Inflammatory macrophage treated with lipopolysaccharide for 4 hours (primary cell): ENCODE results near the gene ERI3.

Source experiments
- DNase-seq: peaks from one replicate; pipeline ENCODE4 v3.0.0-alpha.2; 2020

Gene ERI3

DNA sequence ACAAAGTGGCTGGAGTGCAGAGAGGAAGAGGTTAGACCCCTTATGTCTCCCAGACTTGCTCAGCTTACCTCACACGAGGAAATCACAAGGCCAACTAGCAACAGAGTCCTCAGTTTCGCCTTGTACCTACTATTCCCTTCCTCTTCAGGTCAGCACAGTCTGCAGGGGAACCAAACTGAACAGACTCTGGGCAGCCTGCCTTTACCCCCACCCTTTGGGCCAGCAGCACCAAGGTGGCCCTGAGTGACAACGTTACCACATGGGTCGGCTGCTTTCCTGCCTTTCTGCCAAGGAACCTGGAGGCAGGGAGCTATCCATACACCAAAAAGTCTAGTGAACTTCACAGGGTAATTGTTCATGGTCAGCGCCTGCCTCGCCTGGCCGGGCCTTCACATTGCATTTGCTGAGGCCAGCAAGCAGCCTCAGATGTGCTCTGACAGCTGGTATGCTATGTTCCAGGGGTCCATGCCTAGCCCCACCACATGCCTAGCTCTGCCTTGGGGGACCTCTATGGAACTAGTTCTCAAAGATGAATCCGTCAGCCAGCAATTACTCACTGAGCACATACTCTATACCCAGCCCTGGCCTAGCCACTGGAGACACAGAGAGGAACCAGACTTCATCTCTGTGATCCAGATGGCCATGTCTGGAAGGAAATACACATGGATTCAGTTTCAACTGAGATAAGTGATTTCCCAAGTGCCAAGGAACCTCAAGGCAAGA is 72.2 kb downstream of the ERI3 start:
- no peak for DNase-seq

GRCh38 chr1:44281962-44282703 is 72.9 kb downstream of the ERI3 start:
- peak; percentile 80 for DNase-seq

DNA sequence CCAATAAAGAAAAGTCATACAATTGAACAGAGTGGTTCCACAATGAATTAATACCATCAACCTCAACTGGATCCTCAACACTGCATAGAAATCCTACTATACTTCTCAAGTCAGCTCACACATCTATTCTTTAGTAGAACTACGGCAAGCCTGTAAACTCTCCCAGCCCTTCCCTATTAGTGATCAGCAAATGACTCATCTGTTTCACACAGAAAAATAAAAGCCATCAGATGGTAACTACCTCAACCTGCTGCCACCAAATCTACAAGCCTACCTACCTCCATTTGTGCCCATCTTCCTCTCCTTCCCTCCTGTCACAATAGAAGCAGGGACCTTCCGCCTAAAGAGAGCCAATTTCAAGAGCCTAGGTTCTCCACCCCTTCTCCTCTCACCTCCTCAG is 78.2 kb downstream of the ERI3 start:
- no peak for DNase-seq

DNA sequence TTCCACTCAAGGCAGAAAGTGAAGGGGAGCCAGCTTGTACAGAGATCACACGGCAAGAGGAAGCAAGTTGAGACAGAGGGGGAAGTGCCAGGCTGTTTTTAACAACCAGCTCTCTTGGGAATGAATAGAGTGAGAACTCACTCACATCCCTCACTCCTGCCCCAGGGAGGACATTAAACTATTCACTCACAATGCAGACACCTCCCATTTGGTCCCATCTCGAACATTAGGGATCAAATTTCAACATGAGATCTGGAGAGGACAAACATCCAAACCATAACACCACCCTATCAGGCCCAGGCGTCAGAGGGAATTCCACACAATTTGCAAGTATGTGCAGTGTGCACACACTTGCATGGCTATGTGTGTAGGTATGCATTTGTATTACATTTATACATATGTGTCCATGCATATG is 79.1 kb downstream of the ERI3 start:
- peak; percentile 54 for DNase-seq

DNA sequence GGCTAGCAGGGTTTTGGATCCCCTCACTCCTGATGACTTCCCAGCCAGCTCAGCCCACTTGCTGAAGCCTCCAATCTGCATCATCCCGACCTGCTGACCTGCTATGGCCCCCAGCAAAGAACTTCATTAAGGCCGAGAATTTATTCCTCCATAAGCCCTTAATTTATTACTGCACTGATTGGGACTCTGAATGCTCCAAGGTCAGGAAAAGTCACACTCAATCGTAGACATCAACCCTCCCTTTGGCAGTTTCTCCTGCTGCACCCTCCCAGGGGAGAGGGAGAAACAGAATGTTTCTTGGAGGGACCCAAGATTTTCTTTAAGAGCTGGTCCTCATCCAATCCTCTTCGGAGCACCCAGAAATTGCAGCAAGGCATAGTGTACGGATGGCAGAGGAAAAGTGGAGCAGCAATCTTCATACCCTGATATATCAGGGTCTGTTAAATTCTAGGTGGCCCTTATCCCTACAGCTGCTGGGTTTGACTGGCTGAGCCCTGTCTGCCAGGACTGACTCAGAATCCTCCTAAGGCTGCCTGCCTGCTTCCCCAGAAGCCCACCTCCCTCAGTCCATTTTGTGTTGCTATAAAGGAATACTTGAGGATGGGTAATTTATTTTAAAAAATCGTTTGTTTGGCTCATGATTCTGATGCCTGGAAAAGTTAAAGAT is 79.6 kb downstream of the ERI3 start:
- DNase-seq = no peak

GRCh38 chr1:44273560-44274350 is 81.3 kb downstream of the ERI3 start:
- DNase-seq = peak; percentile 48

DNA sequence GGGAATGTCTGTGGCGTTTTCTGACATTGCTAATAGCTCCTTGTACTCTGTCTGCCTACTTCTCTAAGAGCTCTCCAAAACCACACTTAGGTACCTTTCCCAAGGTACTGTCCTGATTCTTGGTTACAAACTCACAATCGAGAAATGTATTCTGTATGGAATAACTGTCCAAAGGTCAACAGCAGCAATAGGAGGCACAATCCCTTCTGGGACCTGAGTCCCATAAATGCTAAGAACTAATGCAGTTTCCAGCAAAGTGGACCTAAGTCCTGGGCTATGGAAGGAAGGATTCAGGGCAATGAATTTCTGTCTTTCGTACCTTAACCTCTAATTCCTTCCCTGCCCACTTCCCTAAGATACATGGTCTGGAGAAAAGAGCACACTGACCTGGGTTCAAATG is 82.1 kb downstream of the ERI3 start:
- DNase-seq = no peak

- no peak for DNase-seq
Observed at GRCh38 chr1:44271646-44272045, 83.4 kb downstream of the ERI3 start.

DNA sequence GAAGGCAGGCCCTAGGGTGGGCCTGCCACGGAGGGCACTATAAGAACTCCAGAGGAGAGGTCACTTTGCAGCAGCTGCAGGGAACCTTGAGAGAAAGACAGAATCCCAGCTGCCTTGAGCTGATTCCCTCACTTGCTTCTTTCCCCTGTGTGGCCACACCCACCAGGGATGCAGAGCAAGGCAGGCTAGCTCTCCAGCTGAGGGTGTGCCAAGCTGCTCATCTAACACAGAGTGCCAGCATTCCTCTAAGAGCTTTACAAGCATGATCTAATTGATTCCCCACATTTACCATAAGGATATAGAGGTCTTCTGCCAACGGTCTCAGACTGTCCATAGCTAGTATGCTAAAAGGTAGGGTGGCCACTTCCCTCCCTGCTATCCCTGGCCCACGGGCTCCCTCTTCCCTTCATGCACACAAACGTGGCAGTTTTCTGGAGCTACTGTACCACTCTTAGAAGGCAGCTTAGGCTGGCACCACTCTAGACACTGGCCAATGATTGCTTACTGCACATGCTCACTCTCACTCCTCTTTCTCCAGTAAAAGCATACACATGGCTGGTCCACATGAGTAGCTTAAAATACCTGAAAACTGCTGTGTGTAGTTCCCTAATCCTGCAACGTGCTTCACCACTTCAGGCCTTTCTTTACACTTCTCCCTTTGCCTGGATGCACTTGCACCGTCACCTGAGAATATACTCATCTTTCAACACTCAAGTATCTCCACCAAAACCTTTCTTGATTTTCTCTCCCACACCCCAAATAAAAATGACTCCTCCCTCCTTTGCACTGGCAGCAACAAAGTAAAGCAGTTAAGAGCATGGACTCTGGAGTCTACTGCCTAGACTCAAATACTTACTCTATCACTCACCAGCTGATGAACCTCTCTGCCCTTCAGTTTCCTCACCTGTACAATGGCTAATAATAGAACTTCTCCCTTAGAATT is 84.1 kb downstream of the ERI3 start:
- DNase-seq = no peak

DNA sequence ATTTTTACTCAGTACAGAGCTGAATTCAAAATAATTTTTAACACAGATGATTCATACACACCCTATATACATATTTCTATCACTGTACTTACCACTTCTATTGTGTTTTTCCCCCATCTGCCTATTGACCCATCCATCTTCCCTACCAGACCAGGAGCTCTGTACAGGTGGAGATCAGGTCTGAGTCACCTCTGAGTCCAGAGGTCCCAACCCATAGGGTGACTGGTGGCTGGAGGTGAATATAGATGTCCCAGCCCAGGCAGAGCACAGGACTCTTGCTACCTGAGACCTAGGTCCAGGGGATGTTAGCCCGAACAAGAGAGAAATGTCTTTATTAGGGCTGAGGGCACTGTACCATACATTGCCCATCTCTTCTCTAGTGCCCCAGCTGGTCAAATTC is 87.0 kb downstream of the ERI3 start:
- DNase-seq = no peak

DNA sequence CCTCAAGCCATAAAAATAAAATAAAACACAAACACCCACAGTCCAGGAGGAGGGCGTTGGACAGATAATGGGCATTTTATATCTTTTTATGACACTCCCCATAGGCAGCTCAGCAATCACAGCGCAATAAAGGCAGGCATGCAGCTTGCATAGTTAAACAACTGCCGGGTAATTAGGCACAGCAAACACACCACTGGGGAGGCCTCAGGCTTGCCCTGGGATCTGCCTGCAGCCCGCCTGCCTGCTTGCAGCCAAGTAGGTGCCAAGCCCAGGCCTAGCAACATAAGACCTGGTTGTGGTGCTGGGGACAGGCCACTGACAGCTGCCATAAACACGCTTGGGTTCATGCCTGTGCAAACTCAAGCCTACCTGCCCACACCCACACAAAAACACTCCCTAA is 87.6 kb downstream of the ERI3 start:
- no peak for DNase-seq

GRCh38 chr1:44266400-44267344 is 88.4 kb downstream of the ERI3 start:
- DNase-seq = no peak

GRCh38 chr1:44265656-44266358 is 89.2 kb downstream of the ERI3 start:
- peak; percentile 91 for DNase-seq

DNA sequence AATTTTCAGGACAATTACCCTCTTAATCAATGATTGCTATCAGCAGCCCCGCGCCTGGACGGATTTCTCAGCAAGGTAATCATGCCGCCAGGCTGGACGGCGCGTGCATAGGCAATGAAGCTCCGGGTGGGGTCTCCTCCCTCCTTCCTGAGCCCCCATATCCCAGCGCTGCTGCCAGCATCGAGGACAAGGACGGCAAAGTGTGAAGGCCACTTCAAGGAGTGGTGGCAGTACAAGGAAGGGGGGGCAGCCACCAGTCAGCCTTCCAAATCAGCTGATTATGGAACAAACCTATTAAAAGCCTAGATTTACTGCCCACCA is 90.6 kb downstream of the ERI3 start:
- DNase-seq = no peak

GRCh38 chr1:44263568-44264450 is 91.2 kb downstream of the ERI3 start:
- peak; percentile 79 for DNase-seq

DNA sequence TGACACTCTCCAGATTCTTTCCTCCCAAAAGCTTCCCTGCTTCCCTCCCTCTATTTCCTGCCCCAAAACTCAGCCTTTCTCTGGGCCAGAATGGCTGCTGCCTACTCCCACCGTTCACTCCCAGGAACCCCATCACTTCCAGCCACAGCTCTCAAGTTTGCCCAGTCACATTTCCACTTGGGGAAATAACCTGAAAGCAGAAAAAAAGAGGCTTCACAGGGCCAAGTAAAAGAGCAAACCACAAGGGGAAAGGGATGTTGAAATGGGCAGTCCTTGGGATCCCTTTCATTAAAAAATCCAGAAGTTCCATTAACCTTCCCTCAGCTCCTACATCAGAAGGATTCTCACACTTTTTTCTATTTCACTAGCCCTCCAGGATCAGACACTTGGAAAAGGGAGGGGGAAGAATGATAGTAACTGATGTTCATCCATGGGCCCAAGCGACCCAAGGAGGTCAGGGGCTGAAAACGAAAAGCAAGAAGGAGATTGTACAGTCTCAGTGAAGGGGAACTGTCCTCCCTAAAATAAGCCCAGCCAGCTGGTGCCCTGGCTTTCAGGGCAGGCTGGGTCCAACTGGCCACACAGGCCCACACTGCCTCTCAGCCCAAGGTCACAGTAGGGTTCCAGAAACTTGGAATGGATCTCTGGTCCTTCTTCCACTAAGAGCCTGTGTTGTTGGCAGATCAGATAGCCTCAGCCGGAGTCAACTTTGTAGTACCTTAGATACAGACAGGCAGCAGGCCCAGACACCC is 92.1 kb downstream of the ERI3 start:
- DNase-seq = peak; percentile 71

DNA sequence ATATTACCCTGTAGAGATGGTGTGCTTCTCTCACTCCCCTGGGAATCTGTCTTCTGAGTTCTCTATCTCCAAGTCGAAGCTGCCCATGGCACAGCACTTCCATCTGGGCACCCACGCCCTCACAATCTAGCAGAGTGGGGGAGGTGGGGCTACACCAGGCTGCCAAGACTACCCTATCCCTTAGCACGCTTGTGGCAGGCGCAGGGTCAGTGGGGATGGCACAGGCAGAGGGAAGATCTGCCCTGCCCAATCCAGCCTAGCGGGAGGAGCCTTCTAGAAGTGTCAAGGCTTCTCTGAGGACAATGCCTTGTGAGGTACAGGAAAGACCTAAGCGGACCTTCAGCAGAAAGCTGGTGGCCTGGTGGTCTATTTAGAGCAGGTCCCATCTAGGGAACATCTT is 92.6 kb downstream of the ERI3 start:
- no peak for DNase-seq

DNA sequence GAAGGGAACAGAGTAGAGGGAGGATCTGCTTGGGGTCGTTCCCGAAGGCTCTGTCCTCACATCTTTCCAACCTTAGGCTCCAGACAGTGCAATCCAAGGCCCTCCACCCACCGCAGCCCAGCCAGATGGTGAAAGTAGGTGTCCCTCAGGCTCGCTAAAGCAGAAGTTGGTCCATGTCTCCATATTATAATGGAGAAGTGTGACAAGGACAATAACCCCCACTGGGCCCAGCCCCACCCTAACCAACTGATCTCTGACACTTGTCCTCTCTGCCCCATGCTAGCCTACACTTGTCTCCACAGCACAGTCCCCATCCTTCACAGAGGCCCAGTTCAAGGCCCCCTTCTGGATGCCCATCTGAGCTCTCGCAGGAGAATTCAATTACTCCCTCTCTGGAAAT is 93.1 kb downstream of the ERI3 start:
- DNase-seq = peak; percentile 82
